ENCODE results near the gene RNASE9.

DNA sequence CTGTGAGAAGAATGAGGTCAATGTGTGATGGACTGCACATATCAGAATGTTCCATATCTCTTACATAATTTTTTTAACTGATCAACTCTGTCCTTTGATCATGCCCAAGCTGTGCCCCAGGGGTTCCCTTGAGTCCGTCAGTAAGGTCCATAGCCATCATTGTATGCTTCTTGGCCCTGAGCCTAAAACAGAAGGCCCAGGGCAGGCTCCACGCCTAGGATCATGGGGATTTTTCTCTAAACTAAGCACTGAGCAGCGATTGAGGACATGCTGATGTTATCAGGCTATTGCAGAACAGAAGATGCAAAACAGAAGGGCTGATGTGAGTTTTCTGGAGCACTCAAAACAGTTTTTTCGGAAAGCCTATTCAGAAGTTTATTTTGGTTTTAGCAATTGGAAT lies 20.9 kb downstream of the RNASE9 start:
- no peak for TF ChIP-seq CTCF (conservative IDR thresholded peaks at IDR 0.05 in 1 of 2, IDR thresholded peaks at IDR 0.05 in 1 of 2; ENCODE audit: extremely low read depth in 1 of 2, insufficient read depth in 1 of 2, low read depth in 1 of 2, low read length in 2 of 2)
- no peak for TF ChIP-seq EZH2 (IDR thresholded peaks at IDR 0.05; ENCODE audit: borderline replicate concordance, low read length)

All from mammary epithelial cell (primary cell).